Mesothelial cell of epicardium (in vitro differentiated cells): ENCODE measurements around the gene CACNA1B. TPM values are rescaled to one million over a fixed set of nuclear protein-coding genes. Genes with fewer than 3 reads are reported as not detected.

ENCODE experiments used
- DNase-seq, 2 experiments: peaks; one replicate each; pipeline ENCODE4 v3.0.0; 2021; ENCODE audit warnings: low spot score in 2 of 2; ENCODE audit not compliant: unreplicated experiment in 2 of 2
- H3K27ac Mint-ChIP-seq: 2 replicates; pipeline ENCODE4 v1.8.0; 2021; ENCODE audit warnings: mixed read lengths
- H3K27me3 Mint-ChIP-seq: 2 replicates; pipeline ENCODE4 v1.8.0; 2021; ENCODE audit warnings: low read depth, mixed read lengths
- H3K36me3 Mint-ChIP-seq: 2 replicates; pipeline ENCODE4 v1.8.0; 2021; ENCODE audit warnings: mixed read lengths
- H3K4me1 Mint-ChIP-seq: 2 replicates; pipeline ENCODE4 v1.8.0; 2021; ENCODE audit warnings: mixed read lengths
- H3K4me3 Mint-ChIP-seq: 2 replicates; pipeline ENCODE4 v1.8.0; 2021; ENCODE audit warnings: mild to moderate bottlenecking, moderate library complexity, mixed read lengths
- H3K9me3 Mint-ChIP-seq: 2 replicates; pipeline ENCODE4 v1.8.0; 2021; ENCODE audit warnings: mixed read lengths
- total RNA-seq: library from RNA; stranded (reverse); gene quantifications from 3 replicates; pipeline ENCODE4 v1.2.1, GENCODE V29; 2021
- TF ChIP-seq, protein P1 (sequence below): fragments of 200-600 bp; sonication (generic); IDR thresholded peaks from one replicate; pipeline ENCODE4 v1.5.0; 2021; ENCODE audit warnings: antibody characterized with exemption; ENCODE audit not compliant: unreplicated experiment

Gene CACNA1B
- total RNA-seq, 1 donor from 2014 or later: 0.87 TPM

DNA sequence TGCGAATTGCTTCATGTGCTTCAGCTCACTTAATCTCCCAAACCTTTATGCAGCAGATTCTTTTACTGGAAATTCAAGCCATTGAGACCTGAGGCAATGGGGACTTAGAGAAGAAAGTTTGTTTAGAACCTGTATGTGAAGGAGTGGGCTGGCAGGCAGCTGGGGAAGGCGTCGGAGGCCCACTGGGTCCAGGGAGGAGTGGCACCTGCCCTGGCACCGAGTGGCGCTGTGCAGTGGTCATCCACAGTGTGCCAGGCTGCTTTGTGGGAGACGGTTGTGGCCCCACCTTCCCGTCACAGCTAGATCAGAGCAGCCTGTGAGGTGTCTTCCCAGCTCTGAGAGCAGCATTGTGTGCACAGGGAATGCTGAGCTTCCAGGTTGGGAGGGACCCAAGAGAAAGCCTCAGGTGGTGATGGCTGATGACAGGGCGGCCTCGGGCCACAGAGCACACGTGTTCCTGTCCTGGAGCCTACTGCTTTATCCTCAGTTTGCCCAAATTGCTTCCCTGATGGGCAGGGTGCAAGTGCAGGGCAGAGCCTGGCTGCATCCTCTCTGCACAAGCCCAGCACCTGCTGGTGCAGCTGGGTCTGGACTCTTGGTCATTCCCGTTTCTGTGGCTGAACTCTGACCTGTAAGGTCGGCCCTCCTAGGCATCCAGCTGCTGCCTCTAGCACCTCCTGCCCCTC, 175.2 kb downstream of the CACNA1B start:
- peaks cover 8% of the 10 kb centered on the region for H3K4me1 Mint-ChIP-seq
- H3K4me3 Mint-ChIP-seq: no peak overlapping the region
- H3K36me3 Mint-ChIP-seq: no peaks in the 10 kb centered on the region
- TF ChIP-seq, protein P1, sequence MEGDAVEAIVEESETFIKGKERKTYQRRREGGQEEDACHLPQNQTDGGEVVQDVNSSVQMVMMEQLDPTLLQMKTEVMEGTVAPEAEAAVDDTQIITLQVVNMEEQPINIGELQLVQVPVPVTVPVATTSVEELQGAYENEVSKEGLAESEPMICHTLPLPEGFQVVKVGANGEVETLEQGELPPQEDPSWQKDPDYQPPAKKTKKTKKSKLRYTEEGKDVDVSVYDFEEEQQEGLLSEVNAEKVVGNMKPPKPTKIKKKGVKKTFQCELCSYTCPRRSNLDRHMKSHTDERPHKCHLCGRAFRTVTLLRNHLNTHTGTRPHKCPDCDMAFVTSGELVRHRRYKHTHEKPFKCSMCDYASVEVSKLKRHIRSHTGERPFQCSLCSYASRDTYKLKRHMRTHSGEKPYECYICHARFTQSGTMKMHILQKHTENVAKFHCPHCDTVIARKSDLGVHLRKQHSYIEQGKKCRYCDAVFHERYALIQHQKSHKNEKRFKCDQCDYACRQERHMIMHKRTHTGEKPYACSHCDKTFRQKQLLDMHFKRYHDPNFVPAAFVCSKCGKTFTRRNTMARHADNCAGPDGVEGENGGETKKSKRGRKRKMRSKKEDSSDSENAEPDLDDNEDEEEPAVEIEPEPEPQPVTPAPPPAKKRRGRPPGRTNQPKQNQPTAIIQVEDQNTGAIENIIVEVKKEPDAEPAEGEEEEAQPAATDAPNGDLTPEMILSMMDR: no peak
- DNase-seq: peak in 1 of 2 experiments; percentile 16
- peaks cover 5% of the 10 kb centered on the region for H3K27me3 Mint-ChIP-seq
- no peaks in the 10 kb centered on the region for H3K9me3 Mint-ChIP-seq
- no peak overlapping the region for H3K27ac Mint-ChIP-seq

DNA sequence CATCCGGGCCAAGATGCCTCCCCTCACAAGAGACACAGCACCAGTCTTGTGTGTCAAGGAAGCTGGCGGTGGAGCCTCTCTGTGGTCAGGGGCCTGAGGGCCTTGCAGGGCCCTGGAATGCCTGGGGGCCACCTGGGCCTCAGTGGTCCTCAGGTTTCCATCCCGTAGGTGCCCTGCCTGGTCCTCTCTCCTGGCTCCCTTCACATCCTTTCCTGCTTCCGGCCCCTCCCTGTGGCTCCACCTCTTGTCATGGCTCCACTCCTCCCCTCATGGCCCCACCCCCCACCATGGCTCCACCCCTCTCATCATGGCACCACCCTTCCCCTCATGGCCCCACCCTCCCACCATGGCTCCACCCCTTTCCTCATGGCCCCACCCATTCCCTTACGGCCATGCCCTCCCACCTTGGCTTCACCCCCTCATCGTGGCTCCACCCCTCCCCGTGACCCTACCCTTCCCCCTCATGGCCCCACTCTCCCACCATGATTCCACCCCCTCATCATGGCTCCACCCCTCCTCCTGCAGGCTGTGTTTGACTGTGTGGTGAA, 175.8 kb downstream of the CACNA1B start:
- Mint-ChIP-seq H3K27ac (no peak overlapping the region), H3K9me3 (no peaks in the 10 kb centered on the region), H3K27me3 (peaks cover 5% of the 10 kb centered on the region), H3K4me3 (no peak overlapping the region), H3K4me1 (peaks cover 8% of the 10 kb centered on the region), H3K36me3 (no peaks in the 10 kb centered on the region)
- TF ChIP-seq, protein P1: no peak
- DNase-seq: peak in 1 of 2 experiments; percentile 32

DNA sequence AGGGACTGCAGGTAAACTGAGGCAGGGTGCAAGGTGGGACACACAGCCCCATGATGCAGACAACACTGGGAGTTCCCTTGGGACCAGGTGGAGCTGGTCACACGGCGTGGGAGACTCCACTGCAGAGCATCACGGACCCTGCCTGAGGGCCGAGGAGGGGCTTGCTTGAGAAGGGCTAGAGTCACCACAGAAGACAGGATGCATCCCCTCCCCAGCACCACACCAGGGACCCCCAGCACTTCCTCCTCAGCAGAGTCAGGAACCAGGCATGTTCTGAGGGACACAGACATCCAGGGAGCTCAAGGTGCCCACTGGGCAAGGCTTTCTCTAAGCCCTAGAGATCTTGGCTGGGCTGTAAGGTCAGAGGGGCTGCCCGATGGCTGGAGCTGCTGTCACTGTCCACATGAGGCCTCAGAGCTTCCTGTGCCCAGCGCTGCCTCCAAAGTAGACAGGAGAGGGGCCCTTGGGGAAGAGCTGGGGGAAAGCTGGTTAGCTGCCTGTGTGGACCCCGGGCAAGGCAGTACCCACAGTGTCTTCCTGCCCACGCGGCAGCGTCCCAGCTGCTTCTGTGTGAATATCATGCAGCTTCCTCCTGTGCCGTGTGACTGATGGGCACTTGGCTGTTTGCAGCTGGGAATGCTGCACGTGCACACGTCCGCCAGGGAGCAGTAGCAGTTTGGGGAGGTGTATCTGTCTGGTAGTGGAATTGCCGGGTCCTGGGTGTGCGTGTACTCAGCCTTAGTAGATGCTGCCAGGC, 176.6 kb downstream of the CACNA1B start:
- Mint-ChIP-seq H3K9me3 (no peaks in the 10 kb centered on the region), H3K27ac (no peak overlapping the region), H3K4me3 (no peak overlapping the region), H3K27me3 (peaks cover 5% of the 10 kb centered on the region), H3K4me1 (peaks cover 8% of the 10 kb centered on the region), H3K36me3 (no peaks in the 10 kb centered on the region)
- TF ChIP-seq, protein P1: no peak
- DNase-seq: peak; percentile 6 to 29

DNA sequence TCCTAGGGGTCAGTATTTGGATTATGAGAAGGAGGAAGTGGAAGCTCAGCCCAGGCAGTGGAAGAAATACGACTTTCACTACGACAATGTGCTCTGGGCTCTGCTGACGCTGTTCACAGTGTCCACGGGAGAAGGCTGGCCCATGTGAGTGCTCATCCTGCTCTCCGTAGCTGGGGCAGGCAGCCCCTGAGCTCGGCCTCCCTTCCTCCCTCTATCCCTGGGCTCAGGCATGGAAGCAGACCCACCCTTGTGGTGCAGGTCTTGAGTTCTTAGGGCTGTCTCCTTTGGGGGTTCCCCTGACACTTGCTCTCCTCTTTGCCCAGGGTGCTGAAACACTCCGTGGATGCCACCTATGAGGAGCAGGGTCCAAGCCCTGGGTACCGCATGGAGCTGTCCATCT, 180.1 kb downstream of the CACNA1B start:
- H3K27me3 Mint-ChIP-seq: peaks cover 2% of the 10 kb centered on the region
- TF ChIP-seq, protein P1: no peak
- no peak overlapping the region for H3K4me3 Mint-ChIP-seq
- DNase-seq: peak in 1 of 2 experiments; percentile 5
- no peaks in the 10 kb centered on the region for H3K9me3 Mint-ChIP-seq
- H3K27ac Mint-ChIP-seq: no peak overlapping the region
- no peaks in the 10 kb centered on the region for H3K36me3 Mint-ChIP-seq
- H3K4me1 Mint-ChIP-seq: no peaks in the 10 kb centered on the region

DNA sequence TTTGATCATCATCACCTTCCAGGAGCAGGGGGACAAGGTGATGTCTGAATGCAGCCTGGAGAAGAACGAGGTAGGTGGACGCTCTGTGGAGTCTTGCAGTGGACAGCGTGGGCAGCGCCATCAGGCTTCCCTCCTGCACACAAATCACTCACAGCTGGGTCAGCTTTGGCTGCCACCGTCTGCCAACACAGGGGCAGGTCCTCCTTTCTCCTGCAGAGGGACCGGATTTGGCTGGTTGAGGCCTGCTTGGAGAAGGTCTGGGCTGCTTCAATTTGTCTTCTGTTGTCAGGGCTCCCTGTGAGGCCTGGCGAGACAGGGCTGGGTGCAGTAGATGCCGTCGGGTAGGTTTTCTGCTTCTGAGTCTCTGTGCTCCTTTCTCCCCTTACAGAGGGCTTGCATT, 180.6 kb downstream of the CACNA1B start:
- H3K27ac Mint-ChIP-seq: no peak overlapping the region
- H3K4me3 Mint-ChIP-seq: no peak overlapping the region
- no peaks in the 10 kb centered on the region for H3K36me3 Mint-ChIP-seq
- H3K4me1 Mint-ChIP-seq: no peaks in the 10 kb centered on the region
- no peaks in the 10 kb centered on the region for H3K9me3 Mint-ChIP-seq
- TF ChIP-seq, protein P1: no peak
- H3K27me3 Mint-ChIP-seq: peaks cover 2% of the 10 kb centered on the region
- peak in 1 of 2 experiments; percentile 6 for DNase-seq
